ENCODE measurements around the gene TMEM41A. TPM values are rescaled to one million over a fixed set of nuclear protein-coding genes. Genes with fewer than 3 reads are reported as not detected.
A peak's percentile ranks its signal among the peaks of the same experiment; 100 is the strongest.

TMEM41A gene
- total RNA-seq (2013) = 8.8 TPM
- polyA plus RNA-seq (1 to 10 TPM; 3.9 to 7.2 (median 5.4) TPM), polyA minus RNA-seq (4.8 and 6.5 TPM in 2 replicates), total RNA-seq (2.4 to 15.1 (median 9.2) reads per million in 11 experiments)

- 1% methylated on average over 82 of the region's 82 CpGs for WGBS (ENCODE audit: insufficient coverage)
These were observed at the start of gene TMEM41A for GRCh38 chr3:185498503-185499396. Gene TMEM41A (minus strand): TSS chr3:185499035. CDS start chr3:185498961, 74 bp downstream.

More at GRCh38 chr3:185498503-185499396, at the start of gene TMEM41A:
- intact Hi-C loops (cut with micrococcal nuclease) = no loop called here
- peaks cover 0 to 5% (median 0%) of the 10 kb centered on the region in 7 donors for H3K9me3 Mint-ChIP-seq
- H3K4me3 Mint-ChIP-seq = peak within 1 kb of the TSS; percentile 93 to 98
- TF ChIP-seq CTCF (IDR thresholded peaks at IDR 0.05) = no peak
- Histone ChIP-seq H3K4me2 (replicated peaks; ENCODE audit: extremely low read depth, low read length, poor library complexity, severe bottlenecking) (peak within 1 kb of the TSS; percentile 97), H3K4me3 (replicated peaks in 1 of 3; ENCODE audit: low read depth in 2 of 3, low read length in 3 of 3) (peak within 1 kb of the TSS; percentile 87 to 90 (median 89)), H3K9ac (ENCODE audit: insufficient read depth, low read length, poor library complexity, severe bottlenecking) (peak within 1 kb of the TSS; percentile 84), H4K20me1 (ENCODE audit: insufficient read depth, low read length) (no peaks in the 10 kb centered on the region), H2AFZ (ENCODE audit: insufficient read depth, low read depth, low read length, poor library complexity, severe bottlenecking) (peak within 1 kb of the TSS; percentile 92), H3K36me3 (replicated peaks in 1 of 2; ENCODE audit: control insufficient read depth in 1 of 2, insufficient read depth in 2 of 2, low read length in 2 of 2) (peaks cover 26 to 31% of the 10 kb centered on the region in 2 donors), H3K9me3 (replicated peaks in 1 of 2; ENCODE audit: control insufficient read depth in 1 of 2, insufficient read depth in 1 of 2, low read length in 2 of 2) (no peaks in the 10 kb centered on the region), H3K27me3 (ENCODE audit: control insufficient read depth in 2 of 2, insufficient read depth in 2 of 2, low read length in 2 of 2) (no peaks in the 10 kb centered on the region), H3K79me2 (ENCODE audit: insufficient read depth, low read length) (peaks cover 21% of the 10 kb centered on the region), H3K4me1 (ENCODE audit: control insufficient read depth in 1 of 2, insufficient read depth in 2 of 2, low read length in 2 of 2) (peaks cover 14 to 20% of the 10 kb centered on the region in 2 donors), H3K27ac (ENCODE audit: low read depth in 1 of 2, low read length in 2 of 2) (peak within 1 kb of the TSS; percentile 52 to 83)
- peaks cover 27 to 33% of the 10 kb centered on the region in 2 donors for H3K36me3 Mint-ChIP-seq
- H3K4me1 Mint-ChIP-seq = peaks cover 28% of the 10 kb centered on the region
- H3K27ac Mint-ChIP-seq = peak within 1 kb of the TSS; percentile 77 to 93 (median 85)
- peak; percentile 76 to 81 (median 78) for DNase-seq
- H3K27me3 Mint-ChIP-seq (ENCODE audit: low read depth in 3 of 3) = peaks cover 0 to 8% (median 1%) of the 10 kb centered on the region in 3 donors

Data from CD14-positive monocyte (primary cell).